Testis (tissue), 3 donors: Measurements from ENCODE around the gene KRT20. TPM values are rescaled to one million over a fixed set of nuclear protein-coding genes. Genes with fewer than 3 reads are reported as not detected.
"Not testable (repeated sequence)": the region's sequence is repeated elsewhere in the genome, so short reads cannot be mapped to it uniquely, and the experiment has no call there.

ENCODE experiments used
- DNase-seq: peaks from one replicate; pipeline ENCODE4 v3.0.0-alpha.2; 2019
- H3K27ac ChIP-seq, 2 donors: fragments of 200-600 bp; sonication (generic); one replicate each; pipeline ENCODE4 v1.5.1; 2019
- H3K27me3 ChIP-seq: fragments of 200-600 bp; sonication (generic); one replicate; pipeline ENCODE4 v1.5.1; 2019
- H3K36me3 ChIP-seq: fragments of 200-600 bp; sonication (generic); one replicate; pipeline ENCODE4 v1.5.1; 2017; ENCODE audit warnings: low read depth; ENCODE audit errors: missing control alignments
- H3K4me1 ChIP-seq: fragments of 200-600 bp; sonication (generic); one replicate; pipeline ENCODE4 v1.5.1; 2019
- H3K4me3 ChIP-seq, 2 donors: fragments of 200-600 bp; sonication (generic); one replicate each; pipeline ENCODE4 v1.5.1; 2017 to 2019
- H3K9me3 ChIP-seq: fragments of 200-600 bp; sonication (generic); one replicate; pipeline ENCODE4 v1.5.1; 2017
- POLR2A ChIP-seq: fragments of 450-650 bp; IDR thresholded peaks from one replicate; pipeline ENCODE4 v1.6.1; 2017; ENCODE audit warnings: antibody characterized with exemption, mild to moderate bottlenecking, moderate library complexity
- WGBS, 2 donors: methylation state at CpG; one replicate each; pipeline ENCODE4 v1.1.5; 2018; 5-methylcytosine and 5-hydroxymethylcytosine counted together
- intact Hi-C: fragments of 100-400 bp; cut with DNase I; formaldehyde crosslinking; loops from one replicate; pipeline ENCODE4 v1.15.1; 2023; ENCODE audit warnings: low total_unique reads
- polyA plus RNA-seq: library from polyadenylated mRNA; stranded (reverse); fragments of 350-450 nt; fragmentation: Illumina TruSeq; extraction: RNeasy Lipid Tissue Mini Kit (QIAGEN cat#74804); gene quantifications from one replicate; pipeline ENCODE4 v1.2.3, GENCODE V29; 2014; ENCODE audit warnings: low read depth, low replicate concordance; ENCODE audit not compliant: insufficient read depth
- total RNA-seq, 2 donors: library from RNA; depleted of rRNA; stranded (reverse); fragments of >200 nt; gene quantifications; one replicate each; pipeline ENCODE4 v1.2.3, GENCODE V29; 2016
- TF ChIP-seq, protein P1 (sequence below), 3 experiments: fragments of 450-650 bp in 2 of 3; fragments of 200-600 bp in 1 of 3; sonication (generic) in 1 of 3; IDR thresholded peaks; one replicate each; pipeline ENCODE4 v1.5.1; 2016 to 2019; ENCODE audit warnings: antibody characterized with exemption in 3 of 3, mild to moderate bottlenecking in 2 of 3, moderate library complexity in 1 of 3

The KRT20 gene
- total and polyA plus RNA-seq, 3 donors from 2014 or later: not detected

DNA sequence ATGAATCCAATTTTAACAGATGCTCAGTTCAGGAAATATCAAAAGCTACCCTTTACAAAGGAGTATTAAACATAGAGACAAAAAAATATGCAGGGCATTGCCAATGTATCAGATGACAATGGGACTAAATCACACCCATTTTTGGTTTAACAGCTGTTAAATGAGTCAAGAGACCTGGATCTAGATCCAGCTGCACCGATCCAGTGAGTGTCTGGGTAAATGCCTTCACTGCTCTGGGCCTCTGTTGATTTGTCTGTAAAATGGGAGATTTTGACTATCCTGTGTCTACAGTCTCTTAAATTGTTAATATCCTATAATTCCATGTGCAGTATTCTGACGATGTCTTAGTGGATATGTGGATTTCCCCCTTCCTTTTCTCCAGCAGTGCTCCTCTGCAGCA lies 36.0 kb upstream of the KRT20 start:
- no peak overlapping the region for H3K4me3 ChIP-seq
- no peaks in the 10 kb centered on the region for H3K27me3 ChIP-seq
- no peaks in the 10 kb centered on the region for H3K4me1 ChIP-seq
- TF ChIP-seq POLR2A: no peak
- TF ChIP-seq, protein P1, sequence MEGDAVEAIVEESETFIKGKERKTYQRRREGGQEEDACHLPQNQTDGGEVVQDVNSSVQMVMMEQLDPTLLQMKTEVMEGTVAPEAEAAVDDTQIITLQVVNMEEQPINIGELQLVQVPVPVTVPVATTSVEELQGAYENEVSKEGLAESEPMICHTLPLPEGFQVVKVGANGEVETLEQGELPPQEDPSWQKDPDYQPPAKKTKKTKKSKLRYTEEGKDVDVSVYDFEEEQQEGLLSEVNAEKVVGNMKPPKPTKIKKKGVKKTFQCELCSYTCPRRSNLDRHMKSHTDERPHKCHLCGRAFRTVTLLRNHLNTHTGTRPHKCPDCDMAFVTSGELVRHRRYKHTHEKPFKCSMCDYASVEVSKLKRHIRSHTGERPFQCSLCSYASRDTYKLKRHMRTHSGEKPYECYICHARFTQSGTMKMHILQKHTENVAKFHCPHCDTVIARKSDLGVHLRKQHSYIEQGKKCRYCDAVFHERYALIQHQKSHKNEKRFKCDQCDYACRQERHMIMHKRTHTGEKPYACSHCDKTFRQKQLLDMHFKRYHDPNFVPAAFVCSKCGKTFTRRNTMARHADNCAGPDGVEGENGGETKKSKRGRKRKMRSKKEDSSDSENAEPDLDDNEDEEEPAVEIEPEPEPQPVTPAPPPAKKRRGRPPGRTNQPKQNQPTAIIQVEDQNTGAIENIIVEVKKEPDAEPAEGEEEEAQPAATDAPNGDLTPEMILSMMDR (IDR thresholded peaks at IDR 0.05): no peak
- no peaks in the 10 kb centered on the region for H3K9me3 ChIP-seq
- H3K27ac ChIP-seq: no peak overlapping the region
- DNase-seq: no peak
- no peaks in the 10 kb centered on the region for H3K36me3 ChIP-seq
- 89 to 95% methylated on average over 2 of the region's 2 CpGs for WGBS, 2 donors
- intact Hi-C loops: no loop called here

DNA sequence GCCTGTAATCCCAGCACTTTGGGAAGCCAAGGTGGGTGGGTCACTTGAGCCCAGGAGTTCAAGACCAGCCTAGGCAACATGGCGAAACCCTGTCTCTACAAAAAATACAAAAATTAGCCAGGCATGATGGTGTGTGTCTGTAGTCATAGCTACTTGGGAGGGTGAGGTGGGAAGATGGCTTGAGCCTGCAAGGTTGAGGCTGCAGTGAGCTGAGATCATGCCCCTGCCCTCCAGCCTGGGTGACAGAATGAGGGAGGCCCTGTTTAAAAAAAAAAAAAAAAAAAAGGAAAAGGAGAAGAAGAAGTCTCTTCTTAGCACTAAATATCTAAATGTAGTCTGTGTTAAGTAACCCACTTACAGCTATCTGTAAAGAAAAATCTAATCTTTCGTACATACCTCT lies 32.1 kb upstream of the KRT20 start:
- DNase-seq, H3K27me3 ChIP-seq, H3K4me3 ChIP-seq, H3K36me3 ChIP-seq, intact Hi-C loops, H3K4me1 ChIP-seq, H3K27ac ChIP-seq, H3K9me3 ChIP-seq: not testable (repeated sequence)
- 95 to 96% methylated on average over 2 of the region's 2 CpGs for WGBS, 2 donors

DNA sequence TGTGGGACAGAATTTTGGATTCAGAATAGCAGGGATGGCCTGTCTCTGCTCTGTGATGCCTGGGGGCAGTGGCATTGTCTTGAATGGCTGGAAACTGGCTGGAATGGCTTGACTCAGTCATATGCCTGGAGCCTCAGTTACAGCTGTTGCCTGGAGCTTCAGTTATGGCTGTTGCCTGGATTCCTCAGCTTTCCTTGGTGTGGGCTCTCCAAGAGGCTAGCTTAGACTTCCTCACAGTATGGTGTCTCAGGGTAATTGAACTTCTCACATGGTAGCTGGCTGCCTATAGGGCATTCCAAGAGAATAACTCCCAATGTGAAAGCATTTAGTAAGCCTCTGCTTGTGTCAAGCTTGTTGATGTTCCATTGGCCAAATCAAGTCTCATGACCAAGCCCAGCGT lies 31.3 kb upstream of the KRT20 start:
- no peak overlapping the region for H3K4me3 ChIP-seq
- H3K9me3 ChIP-seq: no peaks in the 10 kb centered on the region
- H3K36me3 ChIP-seq: no peaks in the 10 kb centered on the region
- WGBS, 2 donors: 39 to 60% methylated on average over 1 of the region's 1 CpG
- H3K27me3 ChIP-seq: no peaks in the 10 kb centered on the region
- DNase-seq: no peak
- no peak overlapping the region for H3K27ac ChIP-seq
- TF ChIP-seq, protein P1 (IDR thresholded peaks at IDR 0.05): no peak
- no peak for TF ChIP-seq POLR2A
- intact Hi-C loops: no loop called here
- no peaks in the 10 kb centered on the region for H3K4me1 ChIP-seq

DNA sequence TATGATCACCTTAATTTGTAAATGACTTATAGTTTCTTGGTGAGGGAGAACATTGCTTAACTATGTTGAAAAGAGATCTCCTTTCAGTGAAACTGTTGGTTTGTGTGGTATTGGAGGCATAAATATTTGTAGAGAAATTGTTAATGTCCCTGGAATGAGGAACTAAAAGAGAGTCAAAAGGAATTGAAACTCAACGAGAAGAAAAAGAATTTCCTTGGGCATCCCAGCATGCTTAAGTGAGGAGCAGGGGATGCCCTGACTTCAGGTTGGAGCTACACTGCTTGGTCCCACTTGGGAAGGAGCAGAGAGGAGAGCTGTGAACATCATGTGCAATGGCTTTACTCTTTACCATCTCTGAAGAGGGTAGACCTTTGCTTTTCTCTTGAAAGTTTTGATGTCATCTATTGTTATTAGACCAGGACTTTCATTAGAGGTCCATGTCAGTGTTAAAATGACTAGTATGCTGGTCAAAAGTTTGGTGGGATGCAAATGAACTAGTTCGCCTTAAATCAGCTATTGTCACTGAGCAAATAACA lies 30.7 kb upstream of the KRT20 start:
- no peak overlapping the region for H3K27ac ChIP-seq
- H3K4me1 ChIP-seq: no peaks in the 10 kb centered on the region
- intact Hi-C loops: no loop called here
- H3K36me3 ChIP-seq: no peaks in the 10 kb centered on the region
- 78 to 80% methylated on average over 2 of the region's 2 CpGs for WGBS, 2 donors
- TF ChIP-seq POLR2A: no peak
- TF ChIP-seq, protein P1 (IDR thresholded peaks at IDR 0.05): no peak
- no peaks in the 10 kb centered on the region for H3K27me3 ChIP-seq
- no peak overlapping the region for H3K4me3 ChIP-seq
- no peak for DNase-seq
- H3K9me3 ChIP-seq: no peaks in the 10 kb centered on the region

DNA sequence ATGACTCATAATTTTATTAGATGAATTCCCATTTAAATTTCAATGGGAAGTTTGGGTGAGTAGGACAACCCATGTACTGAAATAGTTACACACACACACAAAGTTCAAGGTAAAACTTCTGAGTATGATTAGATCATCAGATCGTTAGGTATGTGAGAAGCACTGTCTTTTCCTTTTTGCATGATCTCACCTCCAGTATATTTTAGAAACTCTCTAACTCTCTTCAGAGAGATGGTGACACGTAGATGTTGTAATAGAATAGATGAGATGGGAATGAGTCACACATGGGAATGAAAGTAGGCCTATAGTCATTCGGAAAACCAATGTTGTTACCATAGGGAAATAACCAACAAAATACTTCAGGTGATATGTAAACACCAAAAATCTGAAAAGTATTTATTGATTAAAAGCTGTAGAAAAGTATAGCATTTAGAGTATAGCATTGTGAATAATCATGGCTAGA lies 30.2 kb upstream of the KRT20 start:
- H3K36me3 ChIP-seq: no peaks in the 10 kb centered on the region
- intact Hi-C loops: no loop called here
- no peak overlapping the region for H3K27ac ChIP-seq
- WGBS, 2 donors: 76 to 84% methylated on average over 3 of the region's 3 CpGs
- no peaks in the 10 kb centered on the region for H3K27me3 ChIP-seq
- H3K4me3 ChIP-seq: no peak overlapping the region
- TF ChIP-seq POLR2A: no peak
- no peak for DNase-seq
- no peaks in the 10 kb centered on the region for H3K9me3 ChIP-seq
- no peaks in the 10 kb centered on the region for H3K4me1 ChIP-seq

DNA sequence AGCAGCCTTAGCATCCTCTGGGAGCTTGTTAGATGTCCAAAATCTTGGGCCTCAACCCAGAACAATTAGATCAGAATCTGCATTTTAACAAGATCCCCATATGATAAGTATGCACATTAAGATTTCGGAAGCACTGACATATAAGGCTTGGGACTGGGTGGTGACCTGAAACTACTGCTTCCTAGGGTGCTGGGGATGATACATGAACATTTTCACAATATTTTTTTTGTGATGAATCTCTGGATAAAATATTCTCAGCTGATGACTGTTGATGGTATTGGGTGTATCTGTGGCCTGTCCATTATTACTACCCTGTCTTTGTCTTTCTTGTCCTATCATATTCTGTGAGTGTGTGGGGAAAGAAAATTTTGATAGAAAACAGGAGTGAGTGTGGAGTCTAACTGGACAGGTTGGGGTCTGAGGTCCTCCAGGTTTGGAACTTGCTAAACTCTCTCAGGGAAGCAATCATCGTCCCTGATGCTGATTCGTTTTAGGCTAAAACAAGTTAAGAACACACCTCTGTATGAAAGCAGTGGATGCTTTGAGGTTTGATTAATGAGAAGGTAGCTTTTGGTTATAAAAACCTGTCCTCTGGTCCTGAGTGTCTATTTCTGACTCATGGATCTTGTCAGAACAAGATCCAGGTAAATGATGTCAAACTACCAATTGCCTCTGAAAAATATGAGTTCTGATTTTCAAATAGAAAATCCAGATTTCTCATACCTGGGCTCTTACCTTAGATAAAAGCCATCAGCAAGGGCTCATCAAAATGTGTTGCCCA lies 29.2 kb upstream of the KRT20 start:
- DNase-seq: no peak
- intact Hi-C loops: no loop called here
- 77 to 96% methylated on average over 3 of the region's 3 CpGs for WGBS, 2 donors
- Histone ChIP-seq H3K4me3 (no peak overlapping the region), H3K4me1 (peaks cover 6% of the 10 kb centered on the region), H3K27ac (no peak overlapping the region), H3K27me3 (no peaks in the 10 kb centered on the region), H3K9me3 (no peaks in the 10 kb centered on the region), H3K36me3 (no peaks in the 10 kb centered on the region)
- TF ChIP-seq, protein P1 (IDR thresholded peaks at IDR 0.05): no peak
- no peak for TF ChIP-seq POLR2A
